ENCODE measurements around the gene TYW3.

The TYW3 gene

GRCh38 chr1:74732960-74733603 is at the start of gene TYW3, which contains the start of gene CRYZ:
TSS of gene TYW3 (plus strand) at chr1:74733152. CDS start at chr1:74733245, 93 bp downstream.
TSS of gene CRYZ (minus strand) at chr1:74733050. CDS start at chr1:74724821, 8,229 bp downstream.
- DNase-seq: peak; percentile 96

- no peak for DNase-seq
Observed at GRCh38 chr1:74683656-74684055, 49.3 kb upstream of the TYW3 start.

GRCh38 chr1:74684301-74684700 is 48.7 kb upstream of the TYW3 start:
- DNase-seq: no peak

- DNase-seq: no peak
Observed at GRCh38 chr1:74686928-74687327, 46.0 kb upstream of the TYW3 start.

- DNase-seq: peak; percentile 79
Observed at GRCh38 chr1:74689621-74690363, 43.2 kb upstream of the TYW3 start.

GRCh38 chr1:74690364-74690696 is 42.6 kb upstream of the TYW3 start:
- no peak for DNase-seq

- DNase-seq: no peak
Observed at GRCh38 chr1:74690909-74691308, 42.0 kb upstream of the TYW3 start.

GRCh38 chr1:74693473-74693872 is 39.5 kb upstream of the TYW3 start:
- DNase-seq: no peak

- DNase-seq: no peak
Observed at GRCh38 chr1:74697832-74698231, 35.1 kb upstream of the TYW3 start.

GRCh38 chr1:74699331-74699730 is 33.6 kb upstream of the TYW3 start:
- no peak for DNase-seq

GRCh38 chr1:74703386-74704182 is 29.4 kb upstream of the TYW3 start:
- DNase-seq: no peak

- no peak for DNase-seq
Observed at GRCh38 chr1:74712881-74713280, 20.1 kb upstream of the TYW3 start.

GRCh38 chr1:74713849-74714248 is 19.1 kb upstream of the TYW3 start:
- no peak for DNase-seq

- no peak for DNase-seq
Observed at GRCh38 chr1:74714429-74715235, 18.3 kb upstream of the TYW3 start.

GRCh38 chr1:74715236-74715502 is 17.8 kb upstream of the TYW3 start:
- no peak for DNase-seq

GRCh38 chr1:74715806-74716205 is 17.1 kb upstream of the TYW3 start:
- DNase-seq: no peak

GRCh38 chr1:74716822-74717221 is 16.1 kb upstream of the TYW3 start:
- DNase-seq: no peak

- DNase-seq: no peak
Observed at GRCh38 chr1:74717626-74718025, 15.3 kb upstream of the TYW3 start.

GRCh38 chr1:74726063-74726462 is 6.9 kb upstream of the TYW3 start:
- DNase-seq: no peak

- DNase-seq: no peak
Observed at GRCh38 chr1:74728736-74729135, 4.2 kb upstream of the TYW3 start.

GRCh38 chr1:74729741-74730478 is 3.0 kb upstream of the TYW3 start:
- DNase-seq: peak; percentile 17

- peak; percentile 54 for DNase-seq
Observed at GRCh38 chr1:74731399-74732052, 1.4 kb upstream of the TYW3 start.

Measured in hematopoietic multipotent progenitor cell treated with erythropoietin and hydrocortisone succinate and interleukin-3 and kit ligand, for 6 days (in vitro differentiated cells).